GM10847 (cell line): ENCODE data around the gene FAF1.

ENCODE experiments used
- POLR2A ChIP-seq: IDR thresholded peaks from 2 replicates; pipeline ENCODE4 v1.6.1; 2011; ENCODE audit not compliant: insufficient read length; ENCODE audit errors: extremely low read depth

The FAF1 gene

DNA sequence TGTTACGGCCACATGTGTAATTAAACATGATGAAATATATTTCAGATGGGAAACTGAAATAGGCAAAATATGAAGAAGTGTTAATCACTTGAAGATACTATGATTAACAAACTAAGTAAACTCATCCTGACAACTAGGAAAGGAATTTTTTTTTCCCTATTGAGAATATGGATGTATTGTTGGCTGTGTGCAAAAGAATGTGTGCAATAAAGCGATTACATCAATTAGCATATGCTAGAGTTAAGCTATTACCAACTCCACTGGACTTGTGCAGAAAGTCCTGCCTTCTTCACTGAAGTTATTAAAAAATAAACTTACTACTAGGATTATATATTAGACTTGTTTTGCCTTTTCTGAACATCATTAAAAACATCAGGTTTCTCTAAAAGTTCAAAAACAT is 393.7 kb downstream of the FAF1 start:
- no peak for TF ChIP-seq POLR2A

DNA sequence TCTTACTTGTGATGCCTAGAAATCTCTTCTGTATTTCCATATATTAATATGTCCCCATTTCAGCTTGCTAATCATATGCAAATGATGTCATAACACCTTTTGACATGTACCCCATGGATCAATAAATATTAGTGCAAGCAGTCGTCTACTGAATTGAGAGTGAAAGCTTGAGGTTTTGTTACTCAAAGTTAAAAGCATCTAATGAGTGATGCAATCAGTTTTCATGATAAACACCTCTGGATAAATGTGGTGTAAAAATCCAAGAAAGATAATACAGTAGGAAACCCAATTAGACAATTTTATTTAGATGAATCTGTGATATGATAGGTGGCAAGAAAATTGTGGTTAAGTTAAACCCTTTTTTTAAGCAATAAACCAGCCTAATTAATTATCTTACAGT is 395.6 kb downstream of the FAF1 start:
- no peak for TF ChIP-seq POLR2A

DNA sequence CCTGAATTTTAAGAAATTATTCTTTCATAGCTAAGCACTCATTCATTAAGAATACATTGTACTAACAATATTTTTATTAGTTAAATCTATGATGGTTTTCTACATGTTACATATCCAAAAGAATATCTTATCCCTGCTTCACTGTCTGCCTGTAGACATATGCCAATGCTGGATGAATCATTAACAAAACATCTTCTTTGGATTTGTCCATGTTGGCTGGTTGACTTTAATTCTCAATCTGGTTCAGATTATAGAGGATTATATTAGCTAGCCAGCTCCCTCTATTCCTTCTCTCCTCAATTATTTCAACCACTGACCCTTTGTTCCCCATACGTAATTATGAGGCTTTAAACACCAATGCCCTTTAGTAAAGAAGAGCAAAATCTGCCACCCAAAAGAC is 398.0 kb downstream of the FAF1 start:
- no peak for TF ChIP-seq POLR2A

DNA sequence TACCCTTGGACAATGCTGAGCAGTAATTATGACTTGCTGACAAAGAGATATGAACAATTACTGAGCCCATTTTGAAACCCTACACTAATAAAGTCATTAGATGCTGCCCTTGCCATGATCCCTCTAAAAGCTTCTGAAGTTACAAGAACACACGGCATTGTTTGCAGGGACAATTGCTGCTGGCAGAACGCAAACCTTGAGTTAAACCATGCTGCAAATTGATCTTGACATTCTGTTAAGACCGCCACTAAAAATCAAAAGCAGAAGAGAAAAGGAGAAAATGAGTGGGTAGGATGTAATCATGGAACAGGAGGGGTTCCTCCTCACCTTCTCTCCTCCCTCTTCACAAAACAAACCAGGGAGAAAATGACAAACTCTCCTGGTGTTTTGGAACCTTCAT is 400.6 kb downstream of the FAF1 start:
- no peak for TF ChIP-seq POLR2A

DNA sequence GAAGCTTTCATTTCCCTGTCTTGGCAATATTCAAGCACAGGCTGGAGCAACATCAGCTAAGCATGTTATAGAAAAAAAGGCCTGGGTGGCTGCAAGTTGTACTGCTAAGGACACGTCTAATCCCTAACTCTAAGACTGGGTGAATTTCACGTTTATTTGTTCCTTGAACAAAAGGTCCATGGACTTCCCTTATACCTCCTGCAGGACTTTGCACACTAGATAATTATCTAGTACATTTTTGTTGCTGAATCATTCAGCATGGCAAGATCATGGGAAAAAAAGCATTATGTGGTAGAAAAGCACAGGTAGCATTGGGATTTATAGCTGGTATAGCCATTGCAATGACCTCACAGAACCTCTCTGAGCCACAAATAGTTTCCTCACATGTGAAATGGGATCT is 406.1 kb downstream of the FAF1 start:
- TF ChIP-seq POLR2A, result no peak

DNA sequence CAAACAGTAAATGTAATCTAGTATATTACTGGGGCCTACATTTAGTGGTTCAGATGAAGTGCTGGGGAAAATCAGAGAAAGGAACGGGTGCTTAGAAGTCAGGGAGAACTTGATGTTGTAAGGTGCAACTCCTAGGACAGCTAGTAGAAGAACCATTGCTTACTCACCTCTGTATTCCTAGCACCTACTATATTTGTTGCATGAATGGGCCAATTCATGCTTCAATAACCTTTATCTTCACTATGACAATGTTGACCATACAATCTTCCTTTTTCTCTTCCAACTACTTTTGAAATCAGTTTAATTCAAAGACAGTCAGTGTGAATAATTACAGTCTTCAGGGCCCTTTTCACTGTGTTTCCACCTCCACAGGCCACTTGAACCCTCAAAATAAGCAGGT is 411.8 kb downstream of the FAF1 start:
- no peak for TF ChIP-seq POLR2A

DNA sequence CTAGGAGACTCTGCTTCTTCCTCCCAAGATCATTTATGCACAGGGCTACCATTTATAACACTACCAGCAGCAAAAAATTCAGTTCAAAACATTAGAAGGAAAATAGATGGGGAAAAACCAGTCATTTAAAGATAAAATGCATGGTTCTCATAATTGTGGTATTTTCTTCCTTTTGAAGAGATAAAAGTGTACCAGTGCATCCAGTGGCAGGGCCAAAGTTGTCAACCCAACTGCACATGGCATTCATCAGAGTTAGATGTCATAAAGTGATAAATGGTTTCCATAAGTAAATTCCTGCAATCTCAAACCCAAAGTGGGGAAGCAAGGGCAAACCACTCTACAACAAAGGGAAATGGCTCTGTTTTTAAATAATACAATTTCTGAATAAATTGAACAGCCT is 417.7 kb downstream of the FAF1 start:
- TF ChIP-seq POLR2A, result no peak

DNA sequence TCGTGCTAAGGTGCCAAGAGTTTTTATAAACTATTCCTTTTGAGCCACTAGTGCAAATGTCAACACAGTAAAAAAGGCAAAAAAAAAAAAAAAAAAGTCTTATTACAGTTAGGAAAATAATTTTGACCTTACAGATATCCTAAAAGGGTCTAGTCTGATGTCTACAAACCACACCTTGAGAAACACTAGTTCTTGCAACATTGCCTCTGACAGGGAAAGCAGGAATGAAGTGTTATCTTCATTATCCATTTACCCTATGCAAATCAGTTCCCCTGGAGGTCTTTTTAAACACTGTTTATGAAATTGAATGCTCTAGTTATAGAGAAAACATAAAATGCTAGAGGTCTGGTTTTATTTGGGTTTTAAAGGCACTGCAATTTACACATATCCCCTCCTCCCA is 421.6 kb downstream of the FAF1 start:
- no peak for TF ChIP-seq POLR2A

DNA sequence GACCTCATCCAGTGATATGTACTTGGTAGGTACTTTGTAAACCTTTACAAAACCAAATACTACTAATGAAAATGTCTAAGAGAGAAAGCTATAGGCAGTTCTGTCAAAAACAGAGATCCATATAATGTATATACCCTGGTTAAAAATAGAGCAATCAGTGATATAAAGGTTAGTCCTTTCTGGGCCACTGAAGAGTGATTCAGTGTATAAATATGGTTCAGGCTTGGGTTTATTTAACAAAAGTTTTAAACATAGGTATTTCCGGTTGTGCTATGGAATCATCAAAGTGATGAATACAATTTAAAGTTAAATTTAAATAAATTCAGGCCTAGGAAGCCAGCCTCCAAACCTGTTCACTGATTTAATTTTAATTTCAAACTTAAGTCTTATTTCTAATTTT is 428.5 kb downstream of the FAF1 start:
- TF ChIP-seq POLR2A, result no peak

DNA sequence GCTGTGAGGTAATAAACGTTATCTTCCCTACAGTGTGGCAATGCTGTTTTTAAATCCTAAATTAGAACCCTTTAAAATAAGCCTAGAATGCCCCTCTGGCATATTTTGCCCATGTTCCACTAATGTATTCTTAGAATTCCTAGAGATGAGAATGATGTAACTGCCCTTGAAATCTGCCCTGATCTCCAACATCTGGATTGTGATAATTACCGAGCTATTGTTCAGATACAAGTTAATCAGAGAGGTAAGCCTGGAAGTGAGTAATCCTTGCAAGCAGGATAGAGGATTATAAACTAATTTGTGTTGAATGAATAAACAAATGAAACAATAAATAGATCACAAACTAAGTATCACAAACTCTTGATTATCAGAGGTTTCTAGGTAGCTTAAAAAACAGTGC is 429.0 kb downstream of the FAF1 start:
- no peak for TF ChIP-seq POLR2A

DNA sequence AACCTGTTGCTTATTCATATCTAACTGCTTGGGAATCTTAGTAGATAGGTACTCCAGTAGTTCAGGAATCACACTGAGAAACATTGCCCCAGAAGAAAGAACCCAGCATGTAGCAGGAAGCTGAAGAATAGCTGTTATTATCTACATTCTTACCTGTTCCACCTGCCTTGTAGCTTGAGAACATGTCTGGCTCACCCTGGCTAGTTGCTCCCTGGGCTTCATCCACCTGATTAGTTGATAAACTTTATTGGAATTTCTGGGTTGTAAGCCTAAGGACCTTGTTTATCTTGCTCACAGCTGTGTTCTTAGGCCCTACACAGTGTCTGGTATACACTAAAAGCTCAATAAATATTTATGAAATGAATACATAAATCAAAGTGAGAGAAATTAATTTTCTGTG is 430.6 kb downstream of the FAF1 start:
- TF ChIP-seq POLR2A, result no peak

DNA sequence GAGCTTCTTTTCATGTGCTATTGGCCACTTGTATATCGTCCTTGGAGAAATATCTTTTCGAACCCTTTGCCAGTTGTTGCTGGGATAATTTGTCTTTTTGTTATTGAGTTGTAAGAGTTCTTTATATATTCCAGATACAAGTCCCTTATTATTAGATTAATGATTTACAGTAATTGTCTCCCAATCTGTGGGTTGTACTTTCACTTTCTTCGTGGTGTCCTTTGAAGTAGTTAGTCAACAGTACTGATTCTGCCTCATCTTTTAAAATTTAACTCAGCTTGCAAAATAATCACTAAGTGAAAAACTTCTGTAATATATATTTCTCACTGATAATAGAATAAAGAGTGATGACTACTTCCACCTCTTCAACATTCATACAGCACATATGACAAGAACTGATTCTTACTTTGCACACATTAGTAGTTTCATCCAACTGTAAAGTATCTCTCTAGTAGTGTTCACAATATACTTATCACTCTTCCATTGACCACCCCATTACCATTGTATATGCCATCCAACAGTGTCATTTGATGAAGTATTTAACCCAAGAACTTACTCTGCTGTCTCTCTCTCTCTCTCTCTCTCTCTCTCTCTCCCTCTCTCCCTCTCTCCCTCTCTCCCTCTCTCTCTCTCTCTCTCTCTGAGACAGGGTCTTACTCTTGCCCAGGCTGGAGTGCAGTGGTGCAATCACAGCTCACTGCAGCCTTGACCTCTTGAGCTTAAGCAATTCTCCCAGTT is 432.6 kb downstream of the FAF1 start:
- TF ChIP-seq POLR2A, result no peak

DNA sequence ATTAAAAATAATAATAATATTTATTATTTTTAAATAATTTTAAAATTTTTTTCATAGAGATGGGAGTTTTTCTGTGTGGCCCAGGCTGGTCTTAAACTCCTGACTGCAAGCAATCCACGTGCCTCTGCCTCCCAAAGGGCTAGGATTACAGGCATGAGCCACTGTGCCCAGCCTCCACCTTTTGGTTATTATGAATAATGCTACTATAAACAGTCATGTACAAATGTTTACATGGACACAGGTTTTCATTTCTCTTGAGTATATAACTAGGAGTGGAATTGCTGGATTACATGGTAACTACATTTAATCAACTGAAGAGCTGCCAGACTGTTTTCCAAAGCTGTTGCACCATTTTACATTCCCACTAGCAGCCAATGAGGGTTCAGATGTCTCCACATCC is 433.6 kb downstream of the FAF1 start:
- no peak for TF ChIP-seq POLR2A

DNA sequence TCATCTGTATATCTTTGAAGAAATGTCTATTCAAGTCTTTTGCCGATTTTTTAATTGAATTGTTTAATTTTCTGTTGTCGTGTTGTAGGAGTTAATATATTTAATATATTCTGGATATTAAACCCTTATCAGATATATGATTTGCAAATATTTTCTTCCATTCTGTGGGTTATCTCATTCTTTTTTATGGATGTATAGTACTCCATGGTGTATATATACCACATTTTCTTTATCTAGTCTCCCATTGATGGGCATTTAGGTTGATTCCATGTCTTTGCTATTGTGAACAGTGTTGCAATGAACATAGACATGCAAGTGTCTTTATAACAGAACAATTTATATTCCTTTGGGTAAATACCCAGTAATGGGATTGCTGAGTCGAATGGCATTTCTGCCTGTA is 436.5 kb downstream of the FAF1 start:
- TF ChIP-seq POLR2A, result no peak

DNA sequence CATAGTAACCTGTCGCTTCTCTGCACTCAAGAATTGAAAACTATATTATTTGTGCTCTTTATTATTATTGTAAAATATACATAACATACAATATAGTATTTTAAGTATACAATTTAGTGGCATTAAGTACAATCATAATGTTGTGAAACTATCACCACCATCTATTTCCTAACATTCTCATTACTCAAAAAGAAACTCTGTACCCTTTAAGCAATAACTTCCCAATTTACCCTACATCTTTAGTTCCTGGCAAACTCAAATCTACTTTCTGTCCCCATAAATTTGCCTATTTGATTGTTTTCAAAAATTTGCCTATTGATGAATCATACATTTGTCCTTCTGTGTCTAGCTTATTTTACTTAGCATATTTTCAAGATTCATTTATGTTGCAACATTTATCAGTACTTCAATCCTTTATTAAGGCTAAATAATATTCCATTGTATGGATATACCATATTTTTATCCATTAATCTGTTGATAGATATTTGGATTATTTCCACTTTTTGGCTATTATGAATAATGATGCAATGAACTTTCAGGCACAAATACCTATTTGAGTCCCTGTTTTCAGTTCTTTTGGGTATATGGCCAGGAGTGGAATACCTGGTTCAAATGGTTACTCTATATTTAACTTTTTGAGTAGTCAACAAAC is 437.2 kb downstream of the FAF1 start:
- TF ChIP-seq POLR2A, result no peak

DNA sequence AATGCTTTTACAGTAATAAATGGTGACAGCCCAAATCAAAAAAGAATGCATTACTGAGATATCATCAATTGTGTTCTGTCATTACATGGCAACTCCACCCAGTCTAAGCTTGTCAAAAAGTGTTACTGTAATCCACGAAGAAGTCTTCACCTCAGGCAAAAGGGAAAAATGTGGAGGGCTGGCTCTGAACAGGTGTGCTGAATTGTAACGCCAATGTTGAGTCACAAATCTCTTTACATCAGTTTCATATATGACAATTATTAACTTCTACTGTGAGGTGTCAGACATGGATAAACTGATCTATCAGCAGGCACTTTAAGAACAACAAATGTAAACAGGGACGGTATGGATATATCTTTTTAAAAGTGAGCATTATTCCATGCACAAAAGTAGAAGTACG is 438.4 kb downstream of the FAF1 start:
- TF ChIP-seq POLR2A, result no peak

DNA sequence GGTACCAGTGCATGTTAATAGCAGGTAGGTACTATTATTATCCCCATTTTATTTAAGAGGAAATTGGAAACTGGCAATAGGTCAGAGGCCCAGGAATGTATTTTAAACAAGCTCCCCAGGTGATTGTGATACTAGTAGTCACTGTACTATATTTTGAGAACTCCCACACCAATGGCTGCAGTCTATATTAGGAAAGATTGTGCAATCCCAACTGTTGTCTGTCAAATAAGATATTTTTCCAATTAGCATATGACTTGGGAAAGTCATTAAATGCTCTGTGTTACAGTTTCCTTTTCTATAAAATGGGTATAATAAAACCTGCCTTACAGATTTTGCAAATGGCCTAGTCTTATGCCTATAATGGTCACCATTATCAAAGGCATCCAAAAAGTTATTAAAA is 442.6 kb downstream of the FAF1 start:
- no peak for TF ChIP-seq POLR2A
